Hematopoietic multipotent progenitor cell treated with erythropoietin and hydrocortisone succinate and interleukin-3 and kit ligand, for 8 days (in vitro differentiated cells): Measurements from ENCODE around the gene PIGS.
"Not testable (repeated sequence)": the region's sequence is repeated elsewhere in the genome, so short reads cannot be mapped to it uniquely, and the experiment has no call there.

Source experiments
- DNase-seq: peaks from one replicate; pipeline ENCODE4 v3.0.0-alpha.2; 2015

The PIGS gene

GRCh38 chr17:28578246-28579195 is 7.2 kb upstream of the PIGS start:
- DNase-seq: no peak

GRCh38 chr17:28577466-28577824 is 6.1 kb upstream of the PIGS start:
- DNase-seq: no peak

- DNase-seq: peak; percentile 97
Observed at GRCh38 chr17:28576758-28577465, 5.6 kb upstream of the PIGS start, which contains the start of gene ALDOC. Gene ALDOC (minus strand): TSS chr17:28576895. CDS start chr17:28575532, 1,363 bp downstream.

GRCh38 chr17:28576016-28576415 is 4.7 kb upstream of the PIGS start:
- DNase-seq: not testable (repeated sequence)

GRCh38 chr17:28575126-28575795 is 3.9 kb upstream of the PIGS start:
- peak; percentile 73 for DNase-seq

- DNase-seq: peak; percentile 9
Observed at GRCh38 chr17:28574526-28574925, 3.2 kb upstream of the PIGS start.

GRCh38 chr17:28573966-28574480 is 2.7 kb upstream of the PIGS start:
- no peak for DNase-seq

- no peak for DNase-seq
Observed at GRCh38 chr17:28573521-28573920, 2.2 kb upstream of the PIGS start.

- DNase-seq: no peak
Observed at GRCh38 chr17:28573040-28573380, 1.7 kb upstream of the PIGS start.

- peak; percentile 54 for DNase-seq
Observed at GRCh38 chr17:28572259-28573039, 1.1 kb upstream of the PIGS start.

- DNase-seq: peak; percentile 64
Observed at GRCh38 chr17:28570716-28571360, 486 bp downstream of the PIGS start.

- no peak for DNase-seq
Observed at GRCh38 chr17:28569446-28569845, 1.9 kb downstream of the PIGS start.

- DNase-seq: no peak
Observed at GRCh38 chr17:28567604-28568003, 3.7 kb downstream of the PIGS start.

- DNase-seq: no peak
Observed at GRCh38 chr17:28563475-28563874, 7.8 kb downstream of the PIGS start.

GRCh38 chr17:28555022-28555421 is 16.3 kb downstream of the PIGS start:
- DNase-seq: no peak

GRCh38 chr17:28554565-28554964 is 16.8 kb downstream of the PIGS start:
- no peak for DNase-seq

GRCh38 chr17:28553000-28553505 is 18.3 kb downstream of the PIGS start:
- no peak for DNase-seq

- peak; percentile 66 for DNase-seq
Observed at GRCh38 chr17:28552176-28552999, 18.9 kb downstream of the PIGS start, which contains the start of gene UNC119. Gene UNC119 (minus strand): TSS chr17:28552624. CDS start chr17:28552557, 67 bp downstream.

- no peak for DNase-seq
Observed at GRCh38 chr17:28551421-28552175, 19.7 kb downstream of the PIGS start.

- DNase-seq: no peak
Observed at GRCh38 chr17:28550858-28551257, 20.5 kb downstream of the PIGS start.
